ENCODE data around the gene PLCD3. TPM values are rescaled to one million over a fixed set of nuclear protein-coding genes. Genes with fewer than 3 reads are reported as not detected.

The PLCD3 gene
- total and polyA plus RNA-seq, 2 of the 13 experiments (the other 11 are each of a cell fraction or from before 2014, with no cell fraction given): 11.3 to 39.1 TPM

DNA sequence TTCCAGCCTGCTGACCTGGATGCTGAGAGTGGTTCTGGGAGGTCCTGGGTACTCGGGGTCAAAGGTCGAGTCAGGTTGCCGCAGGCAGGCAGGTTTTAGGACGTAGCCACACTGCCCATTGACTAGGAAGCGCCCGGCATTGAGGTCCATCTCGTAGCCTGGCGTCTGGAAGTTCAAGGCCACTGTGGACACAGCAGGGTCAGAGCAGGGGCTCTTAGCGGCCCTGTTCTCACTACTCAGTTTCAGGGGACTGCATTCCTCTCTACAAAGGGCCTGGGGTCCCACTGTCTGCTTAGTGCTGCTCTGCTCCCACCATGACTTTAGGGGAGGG is 18.9 kb downstream of the PLCD3 start (continued):
- TF ChIP-seq, protein P1, sequence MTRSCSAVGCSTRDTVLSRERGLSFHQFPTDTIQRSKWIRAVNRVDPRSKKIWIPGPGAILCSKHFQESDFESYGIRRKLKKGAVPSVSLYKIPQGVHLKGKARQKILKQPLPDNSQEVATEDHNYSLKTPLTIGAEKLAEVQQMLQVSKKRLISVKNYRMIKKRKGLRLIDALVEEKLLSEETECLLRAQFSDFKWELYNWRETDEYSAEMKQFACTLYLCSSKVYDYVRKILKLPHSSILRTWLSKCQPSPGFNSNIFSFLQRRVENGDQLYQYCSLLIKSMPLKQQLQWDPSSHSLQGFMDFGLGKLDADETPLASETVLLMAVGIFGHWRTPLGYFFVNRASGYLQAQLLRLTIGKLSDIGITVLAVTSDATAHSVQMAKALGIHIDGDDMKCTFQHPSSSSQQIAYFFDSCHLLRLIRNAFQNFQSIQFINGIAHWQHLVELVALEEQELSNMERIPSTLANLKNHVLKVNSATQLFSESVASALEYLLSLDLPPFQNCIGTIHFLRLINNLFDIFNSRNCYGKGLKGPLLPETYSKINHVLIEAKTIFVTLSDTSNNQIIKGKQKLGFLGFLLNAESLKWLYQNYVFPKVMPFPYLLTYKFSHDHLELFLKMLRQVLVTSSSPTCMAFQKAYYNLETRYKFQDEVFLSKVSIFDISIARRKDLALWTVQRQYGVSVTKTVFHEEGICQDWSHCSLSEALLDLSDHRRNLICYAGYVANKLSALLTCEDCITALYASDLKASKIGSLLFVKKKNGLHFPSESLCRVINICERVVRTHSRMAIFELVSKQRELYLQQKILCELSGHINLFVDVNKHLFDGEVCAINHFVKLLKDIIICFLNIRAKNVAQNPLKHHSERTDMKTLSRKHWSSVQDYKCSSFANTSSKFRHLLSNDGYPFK (CRISPR knock-in tag; IDR thresholded peaks at IDR 0.05; ENCODE audit: borderline replicate concordance): 0 out of 2 replicates have a peak, but pooled peaks have one; percentile 25
- TF ChIP-seq ZFP62 (CRISPR knock-in tag; IDR thresholded peaks at IDR 0.05): no peak
- no peak for TF ChIP-seq ZSCAN9 (CRISPR knock-in tag; IDR thresholded peaks at IDR 0.05; ENCODE audit: borderline replicate concordance)
- TF ChIP-seq ZIK1 (CRISPR knock-in tag; IDR thresholded peaks at IDR 0.05; ENCODE audit: borderline replicate concordance, low read depth): no peak
- TF ChIP-seq ZNF616 (CRISPR knock-in tag; IDR thresholded peaks at IDR 0.05; ENCODE audit: low read depth): no peak
- TF ChIP-seq, protein P2, sequence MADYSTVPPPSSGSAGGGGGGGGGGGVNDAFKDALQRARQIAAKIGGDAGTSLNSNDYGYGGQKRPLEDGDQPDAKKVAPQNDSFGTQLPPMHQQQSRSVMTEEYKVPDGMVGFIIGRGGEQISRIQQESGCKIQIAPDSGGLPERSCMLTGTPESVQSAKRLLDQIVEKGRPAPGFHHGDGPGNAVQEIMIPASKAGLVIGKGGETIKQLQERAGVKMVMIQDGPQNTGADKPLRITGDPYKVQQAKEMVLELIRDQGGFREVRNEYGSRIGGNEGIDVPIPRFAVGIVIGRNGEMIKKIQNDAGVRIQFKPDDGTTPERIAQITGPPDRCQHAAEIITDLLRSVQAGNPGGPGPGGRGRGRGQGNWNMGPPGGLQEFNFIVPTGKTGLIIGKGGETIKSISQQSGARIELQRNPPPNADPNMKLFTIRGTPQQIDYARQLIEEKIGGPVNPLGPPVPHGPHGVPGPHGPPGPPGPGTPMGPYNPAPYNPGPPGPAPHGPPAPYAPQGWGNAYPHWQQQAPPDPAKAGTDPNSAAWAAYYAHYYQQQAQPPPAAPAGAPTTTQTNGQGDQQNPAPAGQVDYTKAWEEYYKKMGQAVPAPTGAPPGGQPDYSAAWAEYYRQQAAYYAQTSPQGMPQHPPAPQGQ (CRISPR knock-in tag; IDR thresholded peaks at IDR 0.05; ENCODE audit: borderline replicate concordance): no peak
- peak; percentile 37; the same call in 1 of the 2 replicates for TF ChIP-seq ZNF782 (CRISPR knock-in tag; IDR thresholded peaks at IDR 0.05; ENCODE audit: borderline replicate concordance)
- TF ChIP-seq ZNF746 (CRISPR knock-in tag; IDR thresholded peaks at IDR 0.05): 0 out of 2 replicates have a peak, but pooled peaks have one; percentile 28
- no peak for TF ChIP-seq ZNF841 (CRISPR knock-in tag; IDR thresholded peaks at IDR 0.05; ENCODE audit: borderline replicate concordance)
- TF ChIP-seq, protein P3, sequence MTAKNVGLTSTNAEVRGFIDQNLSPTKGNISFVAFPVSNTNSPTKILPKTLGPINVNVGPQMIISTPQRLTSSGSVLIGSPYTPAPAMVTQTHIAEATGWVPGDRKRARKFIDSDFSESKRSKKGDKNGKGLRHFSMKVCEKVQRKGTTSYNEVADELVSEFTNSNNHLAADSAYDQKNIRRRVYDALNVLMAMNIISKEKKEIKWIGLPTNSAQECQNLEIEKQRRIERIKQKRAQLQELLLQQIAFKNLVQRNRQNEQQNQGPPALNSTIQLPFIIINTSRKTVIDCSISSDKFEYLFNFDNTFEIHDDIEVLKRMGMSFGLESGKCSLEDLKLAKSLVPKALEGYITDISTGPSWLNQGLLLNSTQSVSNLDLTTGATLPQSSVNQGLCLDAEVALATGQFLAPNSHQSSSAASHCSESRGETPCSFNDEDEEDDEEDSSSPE (CRISPR knock-in tag; IDR thresholded peaks at IDR 0.05): no peak
- no peak for TF ChIP-seq KLF11 (CRISPR knock-in tag; IDR thresholded peaks at IDR 0.05)
- no peak for TF ChIP-seq CREM (IDR thresholded peaks at IDR 0.05)
- no peak for TF ChIP-seq CREM (CRISPR knock-in tag; IDR thresholded peaks at IDR 0.05)
- TF ChIP-seq ZFP82 (CRISPR knock-in tag; IDR thresholded peaks at IDR 0.05; ENCODE audit: borderline replicate concordance): no peak
- peak; percentile 55; the same call in 1 of the 2 replicates for TF ChIP-seq HDAC2 (CRISPR knock-in tag; IDR thresholded peaks at IDR 0.05)
- no peak for TF ChIP-seq JUND (CRISPR knock-in tag; IDR thresholded peaks at IDR 0.05)
- peak; percentile 58; the same call in 1 of the 2 replicates for TF ChIP-seq ZBTB7A (CRISPR knock-in tag; IDR thresholded peaks at IDR 0.05)
- TF ChIP-seq, protein P4, sequence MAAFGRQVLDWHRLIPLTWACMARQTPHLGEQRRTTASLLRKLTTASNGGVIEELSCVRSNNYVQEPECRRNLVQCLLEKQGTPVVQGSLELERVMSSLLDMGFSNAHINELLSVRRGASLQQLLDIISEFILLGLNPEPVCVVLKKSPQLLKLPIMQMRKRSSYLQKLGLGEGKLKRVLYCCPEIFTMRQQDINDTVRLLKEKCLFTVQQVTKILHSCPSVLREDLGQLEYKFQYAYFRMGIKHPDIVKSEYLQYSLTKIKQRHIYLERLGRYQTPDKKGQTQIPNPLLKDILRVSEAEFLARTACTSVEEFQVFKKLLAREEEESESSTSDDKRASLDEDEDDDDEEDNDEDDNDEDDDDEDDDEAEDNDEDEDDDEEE (CRISPR knock-in tag; IDR thresholded peaks at IDR 0.05): no peak
- TF ChIP-seq ARNT2 (CRISPR knock-in tag; IDR thresholded peaks at IDR 0.05; ENCODE audit: low read depth): no peak
